Activated T-cell treated with anti-CD3 and anti-CD28 coated beads for 48 hours (primary cell): ENCODE data around the gene CNTF.
"Not testable (repeated sequence)": the region's sequence is repeated elsewhere in the genome, so short reads cannot be mapped to it uniquely, and the experiment has no call there.

Source experiments
- DNase-seq: peaks from one replicate; pipeline ENCODE4 v3.0.0-alpha.2; 2020; ENCODE audit warnings: low read depth

CNTF gene, protein sequence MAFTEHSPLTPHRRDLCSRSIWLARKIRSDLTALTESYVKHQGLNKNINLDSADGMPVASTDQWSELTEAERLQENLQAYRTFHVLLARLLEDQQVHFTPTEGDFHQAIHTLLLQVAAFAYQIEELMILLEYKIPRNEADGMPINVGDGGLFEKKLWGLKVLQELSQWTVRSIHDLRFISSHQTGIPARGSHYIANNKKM

GRCh38 chr11:58622344-58622743, at the start of gene CNTF:
Gene CNTF, plus strand, starts transcription at chr11:58622665. Its CDS starts 88 bp downstream, at chr11:58622753.
- no peak for DNase-seq

- not testable (repeated sequence) for DNase-seq
Observed at GRCh38 chr11:58572906-58573305, 49.6 kb upstream of the CNTF start.

- peak; percentile 48 for DNase-seq
Observed at GRCh38 chr11:58573451-58574104, 48.9 kb upstream of the CNTF start.

- no peak for DNase-seq
Observed at GRCh38 chr11:58574881-58575280, 47.6 kb upstream of the CNTF start.

DNA sequence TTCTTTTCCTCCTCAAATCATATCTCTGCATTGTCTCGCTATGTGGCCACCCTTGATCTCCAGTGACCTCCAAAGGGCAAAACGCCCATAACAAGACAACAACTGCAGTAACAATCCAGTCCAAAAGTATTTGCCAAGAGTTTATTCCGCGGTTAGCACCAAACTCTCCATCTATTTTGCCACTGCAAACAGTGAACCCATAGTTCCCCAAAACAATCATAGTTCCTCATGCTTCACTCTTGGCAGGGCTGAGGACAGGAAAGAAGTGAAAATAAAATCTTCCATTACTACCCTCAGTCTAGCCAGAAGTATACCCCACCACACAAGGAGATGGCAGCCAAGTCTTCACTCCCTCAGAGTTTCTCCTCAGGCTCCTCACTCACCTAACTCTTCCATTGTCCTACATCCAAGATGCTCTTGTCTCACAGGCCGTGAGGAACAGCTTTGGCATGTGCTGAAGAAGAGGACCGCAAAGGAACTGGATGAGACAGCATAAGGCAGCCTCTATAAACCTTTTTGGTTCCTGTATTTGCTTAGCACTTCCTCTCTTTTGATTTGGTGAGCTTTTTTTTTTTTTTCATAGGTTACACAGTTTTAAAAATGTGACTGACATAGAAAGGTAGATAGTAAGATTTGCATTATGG, 47.0 kb upstream of the CNTF start, which contains the start of gene LPXN:
TSS of gene LPXN (minus strand) at position 480 of the 644 bp plus-strand sequence. CDS start at position 396, 84 bp downstream.
- DNase-seq, result no peak

- no peak for DNase-seq
Observed at GRCh38 chr11:58576887-58577471, 45.5 kb upstream of the CNTF start.

DNA sequence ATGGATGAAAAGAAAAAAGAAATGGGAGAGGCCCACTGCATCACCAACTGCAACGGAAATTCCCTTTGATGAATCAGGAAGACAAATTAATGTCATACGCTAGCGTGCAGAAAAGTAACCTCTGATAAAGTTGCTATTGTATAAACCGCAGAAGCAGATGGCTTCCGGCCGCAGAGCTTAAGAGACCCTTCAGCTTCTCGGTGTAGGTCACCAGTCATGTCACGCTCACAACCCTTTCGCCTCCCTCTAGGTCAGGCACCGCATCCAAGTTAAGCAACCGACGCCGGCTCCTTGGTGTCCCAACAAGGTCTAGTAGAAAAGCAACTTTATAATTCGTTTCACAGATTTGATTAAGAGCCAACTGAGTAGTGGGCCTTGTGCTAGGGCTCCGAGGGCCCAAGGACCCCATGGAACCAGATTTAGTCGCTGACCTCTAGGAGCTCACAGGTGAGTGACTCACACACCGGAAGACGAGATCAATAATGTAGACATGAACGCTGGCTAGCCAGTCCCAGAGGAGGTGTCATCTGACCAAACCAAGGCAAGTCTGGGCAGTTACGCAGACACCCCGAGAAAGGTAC, 44.8 kb upstream of the CNTF start:
- DNase-seq, result peak; percentile 65

DNA sequence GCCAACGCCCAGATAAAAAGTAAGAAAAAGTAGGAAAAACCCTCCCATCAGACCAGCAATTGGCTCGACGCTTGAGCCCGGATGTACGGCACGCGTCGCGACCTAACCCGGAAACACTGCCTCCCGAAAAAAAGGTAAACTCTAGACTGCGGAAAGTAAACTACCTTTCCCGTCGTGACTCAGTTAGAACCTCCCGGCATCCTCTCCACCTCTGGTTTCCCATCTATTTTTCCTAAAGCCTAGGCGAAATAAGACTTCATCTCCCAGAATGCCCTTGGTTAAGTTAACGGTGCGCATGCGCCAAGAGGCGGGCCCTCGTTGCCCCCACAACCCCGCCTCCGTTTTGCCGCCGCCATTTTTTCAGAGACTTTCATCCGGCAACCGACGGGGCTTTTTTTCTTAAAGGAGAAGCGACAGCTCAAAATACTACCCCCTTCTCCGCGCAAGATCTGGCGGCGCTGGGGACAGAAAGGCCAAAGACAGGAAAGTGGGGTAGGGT, 44.3 kb upstream of the CNTF start:
- DNase-seq, result peak; percentile 84

DNA sequence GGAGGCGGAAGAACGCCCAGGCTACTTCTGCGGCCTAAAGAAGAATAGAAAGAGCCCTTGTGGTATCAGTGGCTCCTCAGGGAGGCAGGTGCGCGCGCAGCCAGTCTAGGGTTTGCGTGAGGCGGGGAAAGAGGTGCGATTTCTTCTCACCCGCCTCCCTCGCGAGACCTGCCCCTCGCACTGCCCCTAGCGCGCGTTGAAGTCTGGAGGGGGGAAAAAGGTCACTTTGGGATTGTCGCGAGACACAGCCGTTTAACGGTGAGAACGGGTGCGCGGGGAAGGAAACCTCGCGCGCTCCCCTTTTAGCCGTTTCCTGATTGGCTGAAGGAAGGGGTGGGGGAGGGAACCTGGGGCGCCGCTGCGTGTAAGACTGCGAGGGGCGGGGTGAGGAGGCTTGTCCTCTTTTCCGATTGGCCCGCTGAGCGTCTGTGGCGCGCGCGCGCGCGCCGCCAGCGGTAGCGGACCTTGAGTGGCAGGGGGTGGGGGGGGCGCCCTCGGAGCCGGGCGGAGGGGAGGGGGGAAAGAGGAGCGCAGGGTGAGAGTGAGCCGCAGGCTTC, 43.8 kb upstream of the CNTF start, which contains the start of gene ZFP91:
TSS of gene ZFP91 (plus strand) at position 429 of the 557 bp plus-strand sequence. CDS start 219 bp downstream, outside the sequence.
- peak; percentile 94 for DNase-seq

DNA sequence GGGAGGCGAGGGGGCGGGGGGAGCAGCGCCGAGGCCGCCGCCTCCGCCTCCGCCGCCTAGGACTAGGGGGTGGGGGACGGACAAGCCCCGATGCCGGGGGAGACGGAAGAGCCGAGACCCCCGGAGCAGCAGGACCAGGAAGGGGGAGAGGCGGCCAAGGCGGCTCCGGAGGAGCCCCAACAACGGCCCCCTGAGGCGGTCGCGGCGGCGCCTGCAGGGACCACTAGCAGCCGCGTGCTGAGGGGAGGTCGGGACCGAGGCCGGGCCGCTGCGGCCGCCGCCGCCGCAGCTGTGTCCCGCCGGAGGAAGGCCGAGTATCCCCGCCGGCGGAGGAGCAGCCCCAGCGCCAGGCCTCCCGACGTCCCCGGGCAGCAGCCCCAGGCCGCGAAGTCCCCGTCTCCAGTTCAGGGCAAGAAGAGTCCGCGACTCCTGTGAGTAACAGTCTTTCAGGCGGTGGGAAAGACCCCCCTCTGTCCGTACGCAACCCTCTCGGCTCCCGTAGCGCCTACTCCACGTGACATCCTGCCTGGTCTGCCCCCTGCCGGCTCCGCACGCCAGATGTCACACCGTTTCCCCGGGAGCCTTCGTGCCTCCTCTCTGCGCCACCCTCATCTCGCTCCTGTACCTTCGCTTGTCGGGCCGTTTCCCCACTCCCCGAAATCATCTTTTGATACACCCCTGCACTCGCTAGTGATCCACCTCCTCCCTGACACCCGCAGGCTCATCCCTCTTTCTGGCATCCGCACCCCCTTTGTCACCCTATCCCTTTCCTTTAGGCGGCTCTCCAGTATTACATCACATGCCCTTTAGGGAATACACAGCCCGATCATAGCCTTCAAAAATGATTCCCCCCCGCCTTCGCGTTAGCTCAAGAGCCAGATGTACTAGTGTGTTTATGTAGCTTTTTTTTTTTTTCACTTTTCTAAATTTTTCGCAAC, 43.0 kb upstream of the CNTF start:
- DNase-seq, result peak; percentile 87

DNA sequence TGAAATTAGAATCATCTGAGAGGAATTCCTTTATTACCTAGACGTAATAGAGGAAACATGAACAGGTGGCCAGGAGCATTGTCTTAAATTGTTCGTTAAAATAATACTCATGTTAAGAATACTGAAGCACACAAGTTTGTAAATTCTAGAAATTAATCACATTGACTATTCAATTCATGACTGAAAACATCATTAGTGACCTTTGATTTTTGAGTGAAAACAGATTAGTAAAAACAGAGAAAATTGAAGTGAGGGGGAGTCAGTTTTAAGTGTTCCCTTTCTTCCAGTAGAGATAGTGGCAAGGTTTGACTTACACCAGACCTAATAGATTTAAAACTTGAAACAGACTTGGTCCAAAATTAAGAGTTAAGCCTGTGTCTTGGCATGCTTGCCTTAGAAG, 42.2 kb upstream of the CNTF start:
- DNase-seq, result no peak

DNA sequence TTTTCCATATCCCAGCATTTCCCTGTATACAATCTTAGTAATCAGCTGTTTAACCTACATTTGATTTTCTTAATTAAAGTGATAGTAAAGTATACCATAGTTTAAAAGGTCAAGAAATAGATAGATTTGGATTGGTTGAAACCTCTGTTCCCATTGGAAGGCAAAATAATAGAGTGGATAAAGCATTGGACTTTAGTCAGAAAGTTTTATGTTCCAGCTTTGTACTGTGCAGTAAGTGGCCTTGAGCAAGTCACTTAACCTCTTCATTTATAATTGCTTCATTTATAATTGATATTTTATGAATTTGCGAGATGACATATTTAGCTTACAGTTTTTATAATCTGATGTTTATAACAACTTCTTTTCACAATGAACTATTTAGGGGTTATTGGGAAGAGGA, 40.0 kb upstream of the CNTF start:
- DNase-seq, result no peak

GRCh38 chr11:58586998-58587397, 35.5 kb upstream of the CNTF start:
- DNase-seq, result no peak

DNA sequence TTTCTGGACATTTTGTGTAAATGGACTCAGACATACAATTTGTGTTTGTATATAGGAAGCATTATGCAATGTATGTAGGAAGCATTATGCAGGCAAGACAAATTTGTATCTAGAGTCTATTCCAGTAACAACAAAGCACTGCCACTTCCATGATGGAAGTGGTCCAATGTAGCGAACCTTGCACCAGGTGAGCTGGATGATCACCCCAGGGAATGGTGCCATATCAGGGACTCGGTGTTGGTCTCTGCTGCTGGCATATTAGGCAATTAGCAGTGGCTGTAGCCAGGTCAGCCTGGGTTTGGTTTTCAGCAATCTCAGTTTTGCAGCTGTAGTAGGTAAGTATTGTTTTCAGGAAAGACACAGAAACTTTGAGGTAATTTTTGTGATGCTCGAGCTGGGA, 30.8 kb upstream of the CNTF start:
- no peak for DNase-seq

DNA sequence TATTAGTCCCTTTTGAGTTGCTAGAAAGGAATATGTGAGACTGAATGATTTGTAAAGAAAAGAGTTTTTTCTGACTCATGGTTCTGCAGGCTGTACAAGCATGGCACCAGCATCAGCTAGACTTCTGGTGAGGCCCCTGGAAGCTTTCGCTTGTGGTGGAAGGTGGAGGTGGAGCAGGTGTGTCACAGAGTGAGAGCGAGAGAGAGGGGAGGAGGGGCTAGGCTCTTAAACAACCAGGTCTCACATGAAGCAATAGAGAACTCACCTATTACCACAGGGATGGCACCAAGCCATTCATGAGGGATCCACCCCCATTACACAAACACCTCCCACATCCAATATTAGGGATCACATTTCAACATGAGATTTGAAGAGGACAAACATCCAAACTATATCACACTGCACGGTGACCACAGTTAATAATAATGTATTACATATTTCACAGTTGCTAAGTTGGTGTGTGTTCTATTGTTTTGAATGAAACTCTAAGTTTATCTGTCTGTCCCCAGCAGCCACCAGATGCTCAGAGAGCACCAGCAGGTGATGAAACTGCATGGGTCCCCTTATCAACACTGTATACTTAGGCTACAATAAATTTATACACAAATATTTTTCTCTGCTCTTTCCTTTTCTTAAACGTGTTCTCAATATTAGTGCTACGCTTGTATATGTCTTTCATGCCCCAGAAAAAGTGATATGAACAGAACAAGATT, 29.5 kb upstream of the CNTF start:
- DNase-seq, result peak; percentile 35

DNA sequence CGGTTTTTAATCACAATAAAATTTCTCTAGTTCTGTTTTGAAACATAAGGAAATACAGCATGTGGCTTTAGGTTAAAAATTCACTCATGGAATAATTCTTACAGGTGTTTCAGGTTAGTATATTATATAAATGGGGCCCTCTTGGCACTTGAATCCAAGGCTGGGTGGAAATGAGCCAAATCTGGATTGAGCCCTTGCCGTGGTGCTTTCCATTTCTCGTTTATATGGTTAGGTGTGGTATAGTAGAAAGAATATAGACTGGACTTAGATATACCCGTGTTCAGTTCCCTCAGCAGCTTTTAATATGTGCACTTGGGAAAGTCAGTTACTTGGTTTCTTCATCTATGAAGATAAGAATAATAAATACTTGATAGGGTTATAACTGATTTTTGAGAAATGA, 27.6 kb upstream of the CNTF start:
- no peak for DNase-seq

GRCh38 chr11:58596621-58597020, 25.8 kb upstream of the CNTF start:
- DNase-seq, result no peak

DNA sequence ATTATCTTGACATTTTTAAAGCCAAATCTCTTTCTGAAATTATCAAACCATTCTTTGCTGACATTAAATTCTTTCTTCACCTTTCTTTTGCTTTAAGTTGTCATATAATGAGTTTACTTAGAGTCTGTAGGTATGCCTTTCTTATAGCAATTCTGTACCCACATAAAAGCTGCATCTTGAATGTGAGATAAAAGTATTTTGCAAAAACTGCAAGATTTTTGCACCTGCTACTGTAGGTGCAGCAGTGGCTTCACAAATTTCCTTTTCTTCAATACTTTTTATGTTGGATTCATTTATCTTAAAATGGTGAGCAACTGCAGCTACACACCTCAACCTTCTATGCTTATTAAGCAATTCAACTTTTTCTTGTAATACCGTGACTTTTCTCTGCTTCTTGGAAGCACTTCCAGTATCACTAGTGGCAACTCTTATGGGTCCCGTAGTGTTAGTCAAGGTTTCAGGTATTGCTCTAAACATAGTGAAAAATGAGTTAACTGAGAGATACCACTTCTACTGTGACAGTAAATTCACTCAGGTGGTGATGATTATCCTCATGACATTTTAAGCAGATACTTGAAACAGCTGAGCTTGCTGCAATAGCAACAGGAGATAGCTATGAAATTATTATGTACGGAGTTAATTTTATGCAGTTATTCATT, 24.9 kb upstream of the CNTF start:
- no peak for DNase-seq

GRCh38 chr11:58600510-58600909, 22.0 kb upstream of the CNTF start:
- DNase-seq, result no peak
